Measurements from ENCODE around the gene RPL31. TPM values are rescaled to one million over a fixed set of nuclear protein-coding genes. Genes with fewer than 3 reads are reported as not detected.

The RPL31 gene
- total RNA-seq, 1 donor from 2014 or later = 1,420 TPM

GRCh38 chr2:100974712-100975520 is 27.2 kb upstream of the RPL31 start:
- DNase-seq (ENCODE audit: low spot score) = no peak

- DNase-seq (ENCODE audit: low spot score) = no peak
Observed at GRCh38 chr2:100975521-100975785, 26.6 kb upstream of the RPL31 start.

GRCh38 chr2:100976061-100976460 is 26.0 kb upstream of the RPL31 start:
- DNase-seq (ENCODE audit: low spot score) = no peak

GRCh38 chr2:100976645-100977391 is 25.3 kb upstream of the RPL31 start:
- DNase-seq (ENCODE audit: low spot score) = peak; percentile 89

GRCh38 chr2:100977511-100977910 is 24.6 kb upstream of the RPL31 start:
- no peak for DNase-seq (ENCODE audit: low spot score)

GRCh38 chr2:100978582-100979191 is 23.4 kb upstream of the RPL31 start:
- no peak for DNase-seq (ENCODE audit: low spot score)

- no peak for DNase-seq (ENCODE audit: low spot score)
Observed at GRCh38 chr2:100980046-100980445, 22.0 kb upstream of the RPL31 start.

- no peak for DNase-seq (ENCODE audit: low spot score)
Observed at GRCh38 chr2:100981011-100981410, 21.1 kb upstream of the RPL31 start.

GRCh38 chr2:100982431-100982861 is 19.6 kb upstream of the RPL31 start:
- DNase-seq (ENCODE audit: low spot score) = peak; percentile 75

- DNase-seq (ENCODE audit: low spot score) = no peak
Observed at GRCh38 chr2:100983201-100983600, 18.9 kb upstream of the RPL31 start.

- peak; percentile 88 for DNase-seq (ENCODE audit: low spot score)
Observed at GRCh38 chr2:100983684-100984310, 18.3 kb upstream of the RPL31 start.

GRCh38 chr2:100984892-100985307 is 17.2 kb upstream of the RPL31 start:
- peak; percentile 73 for DNase-seq (ENCODE audit: low spot score)

GRCh38 chr2:100986157-100986556 is 15.9 kb upstream of the RPL31 start:
- DNase-seq (ENCODE audit: low spot score) = no peak

GRCh38 chr2:100987536-100987935 is 14.6 kb upstream of the RPL31 start:
- no peak for DNase-seq (ENCODE audit: low spot score)

- no peak for DNase-seq (ENCODE audit: low spot score)
Observed at GRCh38 chr2:100987974-100988373, 14.1 kb upstream of the RPL31 start.

GRCh38 chr2:100988630-100989417 is 13.3 kb upstream of the RPL31 start:
- DNase-seq (ENCODE audit: low spot score) = no peak

- DNase-seq (ENCODE audit: low spot score) = no peak
Observed at GRCh38 chr2:100989666-100990065, 12.4 kb upstream of the RPL31 start.

- no peak for DNase-seq (ENCODE audit: low spot score)
Observed at GRCh38 chr2:100990166-100990565, 11.9 kb upstream of the RPL31 start.

GRCh38 chr2:100990650-100991403 is 11.3 kb upstream of the RPL31 start:
- no peak for DNase-seq (ENCODE audit: low spot score)

- no peak for DNase-seq (ENCODE audit: low spot score)
Observed at GRCh38 chr2:100991404-100991773, 10.7 kb upstream of the RPL31 start.

GRCh38 chr2:100992262-100992661 is 9.8 kb upstream of the RPL31 start:
- DNase-seq (ENCODE audit: low spot score) = no peak

Measured in umbilical cord (tissue), 2 donors.